Thyroid gland (tissue), 4 donors: Measurements from ENCODE around the gene CCDC82.

Experiments used
- POLR2A ChIP-seq, 2 donors: fragments of 450-650 bp; IDR thresholded peaks; one replicate each; pipeline ENCODE4 v1.6.1; 2017; ENCODE audit warnings: antibody characterized with exemption in 2 of 2, mild to moderate bottlenecking in 2 of 2, moderate library complexity in 1 of 2
- TF ChIP-seq, protein P1 (sequence below), 6 experiments: fragments of 200-600 bp in 3 of 6; fragments of 450-650 bp in 3 of 6; sonication (generic) in 3 of 6; IDR thresholded peaks; one replicate each; pipeline ENCODE4 v1.5.1; 2016 to 2019; ENCODE audit warnings: antibody characterized with exemption in 6 of 6, mild to moderate bottlenecking in 2 of 6, inconsistent platforms in 1 of 6, moderate library complexity in 1 of 6

DNA sequence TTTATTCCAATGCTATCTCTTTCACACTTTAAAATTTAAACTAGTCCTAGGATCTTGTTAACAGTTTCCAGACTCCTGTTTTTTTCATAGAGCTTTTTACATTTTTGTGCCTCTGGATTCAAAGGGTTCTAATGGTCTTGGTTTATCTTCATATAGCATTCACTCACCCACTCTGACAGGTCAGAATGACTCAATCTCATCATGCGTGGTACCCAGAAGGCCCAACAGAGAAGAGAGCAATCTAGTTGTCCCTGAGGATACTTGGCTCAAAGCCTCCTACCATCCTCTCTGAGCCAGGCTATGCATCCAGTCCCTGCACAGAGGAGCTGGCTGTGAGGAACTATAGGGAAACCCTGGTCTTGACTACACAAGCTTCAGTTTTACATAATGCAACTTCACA, 74.2 kb downstream of the CCDC82 start:
- TF ChIP-seq, protein P1, sequence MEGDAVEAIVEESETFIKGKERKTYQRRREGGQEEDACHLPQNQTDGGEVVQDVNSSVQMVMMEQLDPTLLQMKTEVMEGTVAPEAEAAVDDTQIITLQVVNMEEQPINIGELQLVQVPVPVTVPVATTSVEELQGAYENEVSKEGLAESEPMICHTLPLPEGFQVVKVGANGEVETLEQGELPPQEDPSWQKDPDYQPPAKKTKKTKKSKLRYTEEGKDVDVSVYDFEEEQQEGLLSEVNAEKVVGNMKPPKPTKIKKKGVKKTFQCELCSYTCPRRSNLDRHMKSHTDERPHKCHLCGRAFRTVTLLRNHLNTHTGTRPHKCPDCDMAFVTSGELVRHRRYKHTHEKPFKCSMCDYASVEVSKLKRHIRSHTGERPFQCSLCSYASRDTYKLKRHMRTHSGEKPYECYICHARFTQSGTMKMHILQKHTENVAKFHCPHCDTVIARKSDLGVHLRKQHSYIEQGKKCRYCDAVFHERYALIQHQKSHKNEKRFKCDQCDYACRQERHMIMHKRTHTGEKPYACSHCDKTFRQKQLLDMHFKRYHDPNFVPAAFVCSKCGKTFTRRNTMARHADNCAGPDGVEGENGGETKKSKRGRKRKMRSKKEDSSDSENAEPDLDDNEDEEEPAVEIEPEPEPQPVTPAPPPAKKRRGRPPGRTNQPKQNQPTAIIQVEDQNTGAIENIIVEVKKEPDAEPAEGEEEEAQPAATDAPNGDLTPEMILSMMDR (IDR thresholded peaks at IDR 0.05) = no peak
- TF ChIP-seq POLR2A (IDR thresholded peaks at IDR 0.05) = no peak
